Measurements from ENCODE around the gene MRTO4.
A peak's percentile ranks its signal among the peaks of the same experiment; 100 is the strongest.
"Not testable (repeated sequence)": the region's sequence is repeated elsewhere in the genome, so short reads cannot be mapped to it uniquely, and the experiment has no call there.

MRTO4 gene

DNA sequence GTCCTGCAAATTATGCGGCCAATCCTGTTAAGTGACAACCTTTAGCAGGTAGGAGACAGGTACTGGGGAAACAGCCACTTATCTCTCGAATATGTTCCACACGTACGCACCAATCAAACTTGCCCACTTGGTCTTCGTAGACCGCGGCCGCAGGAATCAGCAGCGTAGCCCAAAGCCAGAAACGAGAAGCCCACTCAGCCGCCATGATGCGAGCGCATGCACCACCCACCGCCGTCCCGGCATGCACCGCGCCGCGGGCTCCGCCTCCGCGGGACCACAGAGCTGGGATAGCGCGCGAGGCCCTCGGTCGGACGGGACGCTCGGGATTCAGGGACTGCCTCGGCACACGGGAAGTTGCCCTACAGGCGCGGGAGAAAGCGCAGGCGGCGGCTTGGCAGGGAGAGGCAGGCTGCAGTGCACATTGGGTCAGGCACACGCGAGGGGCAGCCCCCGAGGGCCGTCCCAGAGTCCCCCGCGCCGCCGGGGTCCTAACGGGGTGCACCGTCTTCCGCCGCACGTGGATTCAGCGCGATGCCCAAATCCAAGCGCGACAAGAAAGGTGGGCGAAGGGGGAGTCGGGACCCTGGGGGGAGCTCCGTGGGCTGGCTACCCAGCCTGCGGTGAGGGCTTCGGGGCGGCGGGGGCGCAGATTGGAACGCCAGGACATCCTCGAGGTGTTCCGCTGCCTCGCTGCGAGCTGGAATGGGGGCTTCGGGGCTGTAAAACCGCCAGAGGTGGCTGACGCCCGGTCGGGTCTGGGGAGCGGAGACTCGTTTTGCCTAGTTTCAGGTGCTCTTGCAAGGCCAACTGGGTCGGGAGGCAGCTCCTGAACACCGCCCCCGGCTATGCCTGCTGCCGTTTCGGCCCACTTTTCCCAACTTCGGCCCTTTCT is at the start of gene MRTO4, which contains the start of gene EMC1:
Gene MRTO4, plus strand, starts transcription at position 501 of the 892 bp plus-strand sequence. Its CDS starts 31 bp downstream, at position 532.
Gene EMC1, minus strand, starts transcription at position 220 of the 892 bp plus-strand sequence. Its CDS starts 15 bp downstream, at position 205.
- DNase-seq = peak; percentile 96

DNA sequence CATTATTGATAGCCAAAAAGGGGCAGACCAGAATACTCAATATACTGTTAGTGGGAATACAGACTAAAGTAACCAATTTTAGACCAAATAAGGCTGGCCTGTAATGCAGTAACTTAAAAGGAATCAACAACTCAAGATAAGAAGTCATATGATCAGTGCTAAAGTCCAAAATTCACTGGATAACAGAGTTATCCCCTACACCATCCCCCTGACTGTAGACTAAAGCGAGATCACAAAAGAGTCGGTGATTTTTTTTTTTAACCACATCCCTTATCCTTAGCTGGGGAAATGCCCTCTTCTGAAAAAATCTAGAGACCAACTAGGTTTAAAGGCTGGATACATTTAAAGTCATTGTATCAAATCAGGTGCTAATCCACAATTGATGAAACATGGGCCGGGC is 49.2 kb upstream of the MRTO4 start:
- DNase-seq = no peak

DNA sequence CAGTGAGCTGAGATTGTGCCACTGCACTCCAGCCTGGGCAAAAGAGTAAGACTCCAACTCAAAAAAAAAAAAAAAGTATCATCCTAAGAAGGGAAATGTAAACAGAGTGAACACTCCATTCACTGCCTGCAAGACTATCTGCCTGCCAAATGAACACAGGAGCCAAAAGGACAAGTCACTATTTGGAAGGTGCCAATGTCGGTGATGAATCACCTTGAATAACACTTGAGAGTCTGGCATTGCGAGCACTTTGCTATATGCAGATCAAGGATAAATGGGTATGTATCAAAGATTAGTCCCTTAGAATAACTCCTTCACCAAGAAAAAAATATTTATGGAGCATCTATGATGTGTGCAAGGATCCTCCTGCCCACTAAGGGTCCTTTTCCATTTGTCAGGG is 48.2 kb upstream of the MRTO4 start:
- DNase-seq = no peak

DNA sequence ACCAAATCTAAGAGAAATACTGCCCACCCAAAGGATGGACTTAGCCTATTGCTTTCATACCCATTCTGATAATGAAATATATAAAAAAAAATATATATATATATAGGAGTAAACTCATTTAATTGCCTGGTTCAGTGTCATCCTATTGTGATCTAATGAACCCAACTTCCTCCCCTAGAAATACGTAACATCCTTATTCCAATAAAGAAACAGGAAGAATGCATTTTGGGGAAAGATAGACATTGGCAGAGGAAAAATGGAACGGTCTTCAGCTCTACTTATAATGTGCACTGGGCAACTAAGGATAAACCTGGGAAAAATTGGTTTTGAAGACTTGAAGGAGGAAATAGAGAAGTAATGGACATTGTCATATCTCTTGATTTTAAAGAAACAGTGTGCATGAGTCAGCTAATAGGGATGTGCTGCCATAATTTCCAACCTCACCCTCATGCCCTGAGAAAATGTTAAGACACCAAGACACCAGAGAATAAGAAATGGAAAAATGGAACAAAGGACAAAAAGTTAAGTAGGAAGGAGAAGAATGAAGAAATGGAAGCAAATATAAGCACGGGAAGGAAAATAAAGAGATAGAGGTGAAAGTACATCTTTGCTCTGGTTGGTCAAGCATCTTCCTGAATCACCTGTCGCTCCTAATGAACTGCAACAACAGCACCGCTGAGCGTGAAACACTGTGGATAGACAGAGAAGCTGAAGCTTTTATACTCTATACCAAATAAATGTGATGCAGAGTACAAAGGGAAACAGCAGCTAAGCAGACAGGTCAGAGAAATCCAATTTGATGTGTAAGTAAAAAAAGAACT is 46.9 kb upstream of the MRTO4 start:
- no peak for DNase-seq

DNA sequence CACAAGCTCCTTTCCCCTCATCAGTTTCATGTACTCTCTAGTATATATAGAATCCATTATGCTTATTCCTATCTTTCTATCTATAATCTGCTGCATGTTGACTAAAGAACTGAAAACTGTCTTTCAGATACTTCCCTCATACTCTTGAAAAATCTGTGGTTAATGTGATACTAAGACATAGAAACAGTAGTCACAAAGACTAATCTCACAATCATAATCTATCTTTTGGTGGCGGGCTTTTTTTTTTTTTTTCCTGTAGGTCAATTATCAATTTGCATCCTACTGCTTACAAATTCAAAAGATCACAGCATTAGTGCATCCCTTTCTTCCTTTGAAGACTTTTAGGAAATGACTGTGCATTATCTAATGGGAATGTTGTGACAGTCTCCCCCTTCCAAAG is 46.2 kb upstream of the MRTO4 start:
- DNase-seq = no peak

DNA sequence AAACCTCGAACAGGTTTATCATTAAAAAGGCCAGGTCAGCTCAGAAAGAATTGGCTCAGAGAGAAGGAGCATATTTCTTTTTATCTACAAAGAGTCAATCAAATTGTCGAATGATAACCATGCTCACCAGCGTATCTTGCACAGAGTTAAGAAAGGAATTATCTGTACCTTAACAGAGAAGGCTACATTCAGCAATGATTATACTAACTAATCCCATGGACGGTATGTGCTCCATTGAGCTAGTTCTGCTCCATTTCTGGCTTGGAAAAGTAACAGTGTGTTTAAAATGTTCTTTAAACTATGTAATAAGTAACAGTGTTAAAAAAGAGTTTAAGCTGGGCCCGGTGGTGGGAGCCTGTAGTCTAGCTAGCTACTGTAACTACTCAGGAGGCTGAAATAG is 45.8 kb upstream of the MRTO4 start:
- DNase-seq = no peak

DNA sequence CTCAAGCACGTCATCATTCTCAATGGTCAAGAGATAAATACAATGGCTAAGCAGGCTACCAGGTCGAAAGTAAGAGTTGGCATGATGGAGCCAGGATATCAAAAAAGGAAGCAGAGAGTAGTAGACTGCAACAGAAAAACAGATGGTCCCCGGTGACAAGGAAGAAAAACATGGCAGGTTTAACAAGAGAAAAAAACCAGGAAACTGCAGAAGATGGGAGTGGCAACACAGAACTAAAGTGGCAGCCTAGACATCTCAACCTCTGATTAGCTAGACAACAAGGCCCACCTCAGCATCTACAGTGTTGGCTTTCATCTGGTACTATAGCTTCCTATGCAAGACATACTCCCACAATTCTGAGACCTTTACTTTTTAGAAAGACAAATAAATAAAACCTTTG is 44.7 kb upstream of the MRTO4 start:
- DNase-seq = no peak

DNA sequence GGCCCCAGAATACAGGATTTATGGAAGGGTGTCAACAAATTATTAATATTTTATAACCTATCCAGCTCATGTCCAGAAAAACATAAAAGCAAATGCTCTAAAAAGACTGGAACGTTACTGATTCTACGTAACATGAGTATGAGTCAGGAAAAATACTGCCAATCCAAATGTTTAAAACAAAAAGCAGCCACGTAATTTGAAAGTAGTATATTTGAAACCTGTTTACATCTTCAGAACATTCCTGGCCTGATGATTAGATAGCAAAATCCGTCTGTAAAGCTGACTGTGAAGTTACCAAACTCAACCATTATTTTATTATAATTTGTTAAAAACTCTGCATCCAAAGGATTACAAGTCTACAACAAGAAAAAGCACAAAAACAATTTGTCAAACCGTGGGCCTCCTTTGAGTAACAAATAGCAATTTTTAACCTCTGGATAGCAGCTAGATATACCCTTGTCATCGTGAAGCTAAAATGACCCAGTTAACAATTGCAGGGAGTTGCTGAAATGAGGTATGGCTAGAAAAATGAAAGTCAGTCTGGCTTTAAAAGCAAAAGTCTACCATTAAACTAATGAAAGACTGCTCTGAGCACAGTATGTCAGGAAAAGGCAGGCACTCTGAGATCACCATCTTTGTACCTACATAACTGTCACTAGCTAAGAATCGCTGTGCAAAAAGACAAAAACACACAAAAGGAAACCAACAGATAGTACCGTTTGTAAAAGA is 42.7 kb upstream of the MRTO4 start:
- no peak for DNase-seq

DNA sequence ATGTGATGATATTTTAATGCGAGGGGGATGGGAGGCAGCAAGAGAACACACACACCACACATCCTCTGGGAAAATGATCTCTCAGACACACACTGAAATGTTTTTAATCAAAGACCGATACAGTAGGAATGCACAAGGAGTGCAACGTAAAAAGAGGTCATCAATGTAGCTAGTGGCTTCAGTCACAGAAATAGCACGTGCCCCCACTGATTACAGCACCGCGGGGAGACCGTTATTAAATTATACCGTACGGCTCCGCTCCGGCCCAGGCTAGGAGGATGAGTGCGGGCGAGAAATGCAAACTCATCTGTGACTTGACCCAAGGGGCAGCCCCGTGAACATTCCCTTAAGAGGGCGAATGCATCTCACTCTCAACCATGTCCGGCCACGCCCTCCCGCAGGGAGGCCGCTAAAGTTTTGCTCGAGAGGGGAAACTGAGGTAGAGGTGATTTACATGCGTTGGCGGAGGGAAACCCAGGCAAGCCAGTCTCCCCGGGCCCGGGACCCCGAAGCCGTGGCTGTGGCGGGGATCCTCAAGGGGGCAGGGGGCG is 42.1 kb upstream of the MRTO4 start:
- peak; percentile 65 for DNase-seq

DNA sequence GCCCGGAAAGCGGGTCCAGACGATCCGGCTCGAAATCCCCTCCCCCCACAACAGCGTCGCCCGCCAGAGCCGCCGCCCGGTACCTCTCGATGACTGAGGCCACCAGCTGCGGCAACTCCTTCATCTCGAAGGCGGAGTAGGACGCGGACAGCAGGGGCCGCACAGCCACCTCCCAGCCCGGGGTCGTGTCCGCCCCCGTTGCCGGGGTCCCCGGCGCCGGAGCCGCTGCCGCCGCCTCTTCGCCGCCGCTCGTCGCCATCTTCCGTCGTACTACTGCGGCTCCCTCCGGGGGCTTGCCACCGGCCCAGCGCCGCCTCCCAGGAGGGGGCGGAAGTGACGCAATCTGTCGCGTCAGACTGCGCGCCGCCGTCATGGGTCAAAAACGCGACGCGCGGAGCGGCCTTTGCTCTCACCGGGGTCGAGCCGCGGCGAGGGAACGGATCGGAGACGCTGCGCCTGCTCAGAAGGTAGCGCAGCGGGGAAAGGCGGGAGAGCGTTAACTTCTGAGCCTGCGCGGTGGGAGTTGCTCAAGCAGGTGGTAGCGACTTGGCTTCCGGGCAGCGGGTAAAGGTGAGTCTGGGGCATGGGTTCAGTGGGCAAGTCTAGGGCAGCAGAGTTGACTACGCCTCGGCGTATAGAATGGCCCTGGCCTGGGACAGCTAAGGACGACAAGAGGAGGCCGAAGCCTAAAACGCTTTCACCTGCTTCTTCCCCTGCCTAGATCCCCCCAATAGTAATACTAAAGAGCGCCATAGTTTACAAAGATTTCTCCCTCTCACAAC is 41.4 kb upstream of the MRTO4 start, which contains the start of gene UBR4:
Gene UBR4, minus strand, starts transcription at position 277 of the 782 bp plus-strand sequence. Its CDS starts 18 bp downstream, at position 259.
- peak; percentile 98 for DNase-seq

DNA sequence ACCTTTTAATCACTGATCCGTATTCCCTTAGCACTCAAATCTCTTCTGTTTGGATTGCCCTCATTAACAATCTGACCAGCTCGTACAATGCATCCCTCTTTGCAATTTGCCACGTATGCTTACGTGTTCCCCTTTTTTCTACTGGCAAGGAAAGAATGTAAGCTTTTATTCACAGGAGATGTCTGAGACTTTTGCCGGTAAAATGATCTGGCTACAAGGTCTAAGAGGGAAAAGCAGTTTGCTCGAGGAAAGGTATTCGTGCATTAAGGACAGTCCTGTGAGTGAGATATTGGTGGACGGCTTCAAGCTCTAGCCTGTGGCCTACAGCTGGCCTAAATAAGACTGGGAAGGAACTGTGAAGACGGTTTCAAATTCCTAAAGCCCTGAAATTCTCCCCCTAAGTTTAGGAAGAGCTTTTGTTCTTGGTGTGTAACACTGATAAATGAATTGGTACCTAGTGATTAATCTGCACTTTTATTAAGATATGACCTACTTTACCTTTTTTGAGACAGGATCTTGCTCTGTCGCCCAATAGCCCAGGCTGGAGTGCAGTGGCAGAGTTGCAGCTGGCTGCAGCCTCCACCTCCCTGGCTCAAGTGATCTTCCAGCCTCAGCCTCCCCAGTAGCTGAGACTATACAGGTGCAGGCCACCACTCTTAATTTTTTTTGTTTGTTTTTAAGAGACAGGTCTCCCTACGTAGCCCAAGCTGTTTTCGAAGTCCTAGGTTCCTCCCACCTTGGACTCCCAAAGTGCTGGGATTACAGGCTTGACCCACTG is 40.6 kb upstream of the MRTO4 start:
- DNase-seq = peak; percentile 50

DNA sequence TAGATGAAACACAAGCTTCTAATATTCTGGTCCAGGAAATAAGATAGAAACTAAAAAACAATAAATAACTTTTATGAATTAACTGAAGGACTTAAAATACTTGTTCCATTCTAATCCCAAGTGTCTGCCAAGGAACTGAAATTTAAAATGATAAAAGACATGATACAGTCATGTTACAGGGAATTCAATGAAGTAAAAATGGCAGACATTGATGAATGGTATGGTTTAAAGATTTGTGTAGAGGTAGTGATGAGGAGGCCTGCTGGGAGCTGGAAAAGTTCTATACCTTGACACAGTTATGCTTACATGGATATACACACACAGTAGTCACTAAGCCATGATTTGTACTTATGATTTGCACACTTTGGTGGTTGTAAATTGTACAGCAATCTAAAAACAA is 39.4 kb upstream of the MRTO4 start:
- DNase-seq = no peak

DNA sequence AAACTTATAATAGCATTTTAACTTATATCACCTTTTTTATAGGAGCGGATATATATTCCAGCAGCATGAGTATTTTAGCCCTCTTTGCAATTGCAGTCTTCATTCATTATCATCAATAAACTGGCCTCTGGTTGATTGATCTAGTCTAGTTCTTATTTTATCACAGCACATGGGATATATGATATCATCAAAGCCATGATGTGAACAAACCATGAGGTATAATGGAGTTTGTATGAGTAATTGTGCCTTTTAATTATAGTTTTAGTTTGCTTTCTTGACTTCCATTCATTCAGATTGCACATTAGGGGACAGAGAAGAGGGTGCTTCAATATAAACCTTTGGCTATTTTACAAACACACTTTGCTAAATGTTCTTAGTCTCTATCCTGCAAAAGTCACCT is 38.0 kb upstream of the MRTO4 start:
- DNase-seq = no peak

DNA sequence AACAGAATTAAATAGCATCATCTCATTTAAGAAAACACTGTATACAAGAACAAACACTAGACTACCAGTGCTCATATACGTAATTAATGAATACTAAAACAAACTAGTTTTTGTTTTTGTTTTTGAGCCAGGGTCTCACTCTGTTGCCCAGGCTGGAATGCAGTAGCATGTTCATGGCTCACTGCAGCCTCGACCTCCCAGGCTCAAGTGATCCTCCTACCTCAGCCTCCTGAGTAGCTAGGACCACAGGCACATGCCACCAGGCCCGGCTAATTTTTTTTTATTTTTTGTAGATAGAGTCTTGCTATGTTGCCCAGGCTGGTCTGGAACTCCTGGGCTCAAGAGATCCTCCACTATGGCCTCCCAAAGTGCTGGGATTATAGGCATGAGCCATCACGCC is 35.0 kb upstream of the MRTO4 start:
- not testable (repeated sequence) for DNase-seq

DNA sequence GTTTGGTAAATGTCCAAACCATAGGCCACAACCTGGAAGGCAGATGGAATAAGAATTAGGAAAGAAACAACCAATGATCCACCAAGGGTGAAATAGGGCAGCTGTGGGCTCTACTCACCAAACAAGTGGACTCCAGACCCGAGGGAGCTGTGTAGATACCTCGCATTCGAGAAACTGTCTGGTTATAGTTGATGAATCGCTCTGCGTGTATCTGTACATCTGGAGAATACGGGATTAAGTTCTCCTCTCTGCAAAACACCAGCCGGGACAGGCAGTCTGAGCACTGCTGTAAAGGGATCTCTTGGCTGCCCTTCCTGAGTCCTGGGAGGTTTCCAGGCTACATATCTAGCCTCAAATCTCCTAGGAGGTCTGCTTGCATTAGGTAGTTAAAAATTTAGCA is 32.2 kb upstream of the MRTO4 start:
- peak; percentile 44 for DNase-seq

DNA sequence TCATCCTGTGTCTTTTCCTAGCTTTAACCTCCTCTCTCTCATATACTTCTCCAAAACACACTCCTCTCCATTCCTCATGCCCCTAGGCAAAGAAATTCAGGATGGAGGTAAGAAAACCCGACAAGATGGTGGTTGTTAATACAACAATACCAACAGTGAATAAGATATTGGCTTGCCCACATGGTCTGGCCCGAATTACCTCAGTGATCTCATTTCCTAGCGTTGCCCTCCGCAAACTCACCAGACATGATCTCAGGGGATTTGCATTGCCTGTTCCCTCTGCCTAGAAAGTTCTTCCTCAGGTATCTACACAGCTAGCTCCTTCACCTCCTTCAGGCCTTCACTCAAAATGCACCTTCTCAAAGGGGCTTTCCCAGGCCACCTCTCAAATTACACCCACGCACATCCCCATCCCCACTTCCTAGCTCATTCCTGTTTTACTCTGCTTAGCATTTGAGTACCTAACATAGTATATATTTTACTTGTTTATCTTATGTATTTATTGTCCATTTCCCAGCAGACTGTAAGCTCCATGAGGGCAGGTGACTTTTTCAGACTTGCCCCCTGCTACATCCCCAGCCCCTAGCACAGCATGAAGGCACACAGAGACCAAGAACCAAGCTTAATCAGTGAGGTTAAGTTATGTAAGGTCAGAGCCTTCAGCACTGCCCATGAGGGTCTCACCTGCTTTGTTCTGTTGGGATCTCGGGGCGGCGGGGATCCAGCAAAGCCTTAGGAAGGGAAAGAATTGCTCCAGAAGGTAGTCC is 31.3 kb upstream of the MRTO4 start:
- DNase-seq = no peak

DNA sequence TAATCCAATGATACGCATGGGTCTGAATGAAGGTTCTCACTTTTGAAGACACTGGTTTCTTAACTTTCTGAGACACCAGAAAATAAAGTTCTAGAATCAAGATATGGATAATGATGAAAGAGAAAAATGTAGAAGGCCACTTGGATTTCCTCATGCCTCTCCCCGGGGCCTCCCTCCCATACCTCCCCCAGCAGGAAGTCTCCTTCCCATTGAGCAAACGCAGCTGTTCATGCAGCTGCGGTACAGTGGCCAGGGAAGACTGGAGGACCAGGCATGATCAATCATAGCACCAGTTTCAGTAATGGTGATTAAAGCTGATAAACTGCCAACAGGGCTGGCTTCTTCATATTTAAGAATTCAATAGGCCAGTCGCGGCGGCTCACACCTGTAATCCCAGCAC is 30.6 kb upstream of the MRTO4 start:
- no peak for DNase-seq

DNA sequence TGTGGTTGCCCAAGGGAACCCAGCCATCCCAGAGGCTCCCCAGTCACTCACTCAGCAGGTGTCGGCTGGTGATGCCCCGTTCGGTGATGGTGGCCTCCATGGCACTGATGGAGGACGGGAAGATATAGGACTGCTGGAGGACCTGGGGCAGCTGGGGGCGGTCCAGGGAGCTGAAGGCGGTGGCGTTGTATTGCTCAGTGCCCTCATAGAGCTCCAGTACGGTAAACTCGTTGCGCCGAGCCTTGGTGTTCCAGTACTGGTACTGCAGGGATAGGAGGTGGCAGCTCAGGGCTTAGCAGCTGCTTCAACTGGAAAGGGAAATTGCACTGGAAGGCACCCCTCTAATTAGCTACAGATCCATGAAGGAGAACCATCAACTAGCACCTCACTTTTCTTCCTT is 29.0 kb upstream of the MRTO4 start:
- no peak for DNase-seq

DNA sequence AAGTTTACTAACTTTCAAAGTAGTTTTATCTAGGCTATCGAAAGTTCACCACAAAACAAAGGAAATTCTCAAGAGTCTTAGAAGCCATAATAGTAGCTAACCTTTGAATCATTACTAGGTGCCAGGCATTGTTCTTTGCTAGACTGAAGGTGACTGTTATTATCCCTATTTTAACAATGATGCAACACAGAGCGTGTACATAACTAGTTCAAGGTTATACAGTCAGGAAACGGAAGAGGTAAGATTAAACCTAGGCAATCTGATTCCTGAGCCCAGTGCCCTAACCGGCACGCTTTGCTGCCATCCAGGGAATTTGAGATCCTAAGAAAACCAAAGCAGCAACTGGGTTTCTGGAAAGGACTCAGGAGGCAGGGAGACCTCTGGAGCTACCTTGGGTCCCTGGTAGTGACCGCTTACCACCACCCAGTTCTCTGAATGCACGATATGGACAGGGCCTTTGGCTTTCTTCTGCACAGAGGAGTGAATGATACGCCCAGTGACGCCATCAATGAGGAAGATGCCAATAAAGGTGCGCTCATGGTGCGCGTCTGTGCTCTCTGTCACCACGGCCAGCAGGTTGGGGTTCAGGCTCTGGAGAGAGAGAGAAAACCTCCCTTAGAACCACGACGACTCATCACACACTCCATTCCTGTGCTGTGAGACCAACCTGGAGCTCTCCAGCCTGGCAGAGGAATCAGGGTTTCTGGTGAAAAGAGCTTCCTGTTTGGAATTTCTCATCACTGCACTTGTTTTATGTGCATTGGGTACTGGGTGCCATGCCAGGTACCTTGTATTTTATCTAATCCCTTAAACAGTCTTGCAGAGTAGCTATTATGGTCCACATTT is 28.4 kb upstream of the MRTO4 start:
- no peak for DNase-seq

Measured in NCI-H82 (cell line).